Muscle of arm (tissue), 14 donors: ENCODE data around the gene AKR1B1. TPM values are rescaled to one million over a fixed set of nuclear protein-coding genes. Genes with fewer than 3 reads are reported as not detected.
"Not testable (repeated sequence)": the region's sequence is repeated elsewhere in the genome, so short reads cannot be mapped to it uniquely, and the experiment has no call there.

ENCODE experiments used
- DNase-seq: peaks from one replicate; pipeline ENCODE4 v3.0.0-alpha.2; 2013
- long read RNA-seq, 11 donors: transcript quantifications; one replicate each; lab custom pipeline, GENCODE V29; 2026
- polyA plus RNA-seq, 12 donors: library from polyadenylated mRNA; unstranded; fragments of 120-200 nt; gene quantifications; one replicate each; pipeline ENCODE4 v1.2.1, GENCODE V29; 2013; ENCODE audit not compliant: insufficient read length in 12 of 12

AKR1B1 gene
- polyA plus RNA-seq = 100 to 1,000 TPM in 6 of 12 donors, 10 to 100 TPM in 6; 47.8 to 402 (median 102) TPM
- long read RNA-seq, donor 1, transcript AKR1B1-201 (10 exons, 1,409 nt) = major isoform, 18 of 40 reads
- long read RNA-seq, donor 1, partial matches to known transcripts = 22 of 40 reads
- long read RNA-seq, donor 1, other reads (novel, unspliced or antisense) = 0 of 40 reads
- long read RNA-seq, donor 2, transcript AKR1B1-201 (10 exons, 1,409 nt) = major isoform, 65 of 73 reads
- long read RNA-seq, donor 2, partial matches to known transcripts = 5 of 73 reads
- long read RNA-seq, donor 2, other reads (novel, unspliced or antisense) = 0 of 73 reads
- long read RNA-seq, donor 3, transcript AKR1B1-201 (10 exons, 1,409 nt) = major isoform, 26 of 27 reads
- long read RNA-seq, donor 3, partial matches to known transcripts = 0 of 27 reads
- long read RNA-seq, donor 3, other reads (novel, unspliced or antisense) = 0 of 27 reads
- long read RNA-seq, donor 4, transcript AKR1B1-201 (10 exons, 1,409 nt) = major isoform, 19 of 20 reads
- long read RNA-seq, donor 4, partial matches to known transcripts = 0 of 20 reads
- long read RNA-seq, donor 4, other reads (novel, unspliced or antisense) = 0 of 20 reads
- long read RNA-seq, donor 5, transcript AKR1B1-201 (10 exons, 1,409 nt) = major isoform, 83 of 95 reads
- long read RNA-seq, donor 5, partial matches to known transcripts = 7 of 95 reads
- long read RNA-seq, donor 5, other reads (novel, unspliced or antisense) = 0 of 95 reads
- long read RNA-seq, donor 6, transcript AKR1B1-201 (10 exons, 1,409 nt) = major isoform, 36 of 36 reads
- long read RNA-seq, donor 6, partial matches to known transcripts = 0 of 36 reads
- long read RNA-seq, donor 6, other reads (novel, unspliced or antisense) = 0 of 36 reads
- long read RNA-seq, donor 7, transcript AKR1B1-201 (10 exons, 1,409 nt) = major isoform, 27 of 27 reads
- long read RNA-seq, donor 7, partial matches to known transcripts = 0 of 27 reads
- long read RNA-seq, donor 7, other reads (novel, unspliced or antisense) = 0 of 27 reads
- long read RNA-seq, donor 8, transcript AKR1B1-201 (10 exons, 1,409 nt) = major isoform, 60 of 63 reads
- long read RNA-seq, donor 8, partial matches to known transcripts = 0 of 63 reads
- long read RNA-seq, donor 8, other reads (novel, unspliced or antisense) = 0 of 63 reads
- long read RNA-seq, donor 9, transcript AKR1B1-201 (10 exons, 1,409 nt) = major isoform, 27 of 32 reads
- long read RNA-seq, donor 9, partial matches to known transcripts = 5 of 32 reads
- long read RNA-seq, donor 9, other reads (novel, unspliced or antisense) = 0 of 32 reads
- long read RNA-seq, donor 10, transcript AKR1B1-201 (10 exons, 1,409 nt) = major isoform, 44 of 44 reads
- long read RNA-seq, donor 10, partial matches to known transcripts = 0 of 44 reads
- long read RNA-seq, donor 10, other reads (novel, unspliced or antisense) = 0 of 44 reads
- long read RNA-seq, donor 11, transcript AKR1B1-201 (10 exons, 1,409 nt) = major isoform, 64 of 80 reads
- long read RNA-seq, donor 11, partial matches to known transcripts = 13 of 80 reads
- long read RNA-seq, donor 11, other reads (novel, unspliced or antisense) = 0 of 80 reads

- DNase-seq = peak; percentile 94
Measured at GRCh38 chr7:134458806-134459698, at the start of gene AKR1B1. Gene AKR1B1, minus strand, starts transcription at chr7:134459100. Its CDS starts 38 bp downstream, at chr7:134459062.

GRCh38 chr7:134505856-134506255 is 47.0 kb upstream of the AKR1B1 start:
- DNase-seq = no peak

- DNase-seq = no peak
Measured at GRCh38 chr7:134504660-134505164, 45.8 kb upstream of the AKR1B1 start.

- DNase-seq = no peak
Measured at GRCh38 chr7:134502463-134503371, 43.8 kb upstream of the AKR1B1 start.

GRCh38 chr7:134500982-134501381 is 42.1 kb upstream of the AKR1B1 start:
- DNase-seq = no peak

- no peak for DNase-seq
Measured at GRCh38 chr7:134500406-134500805, 41.5 kb upstream of the AKR1B1 start.

- no peak for DNase-seq
Measured at GRCh38 chr7:134495546-134495945, 36.6 kb upstream of the AKR1B1 start.

GRCh38 chr7:134493091-134493490 is 34.2 kb upstream of the AKR1B1 start:
- DNase-seq = no peak

- DNase-seq = not testable (repeated sequence)
Measured at GRCh38 chr7:134487721-134488120, 28.8 kb upstream of the AKR1B1 start.

GRCh38 chr7:134485203-134485602 is 26.3 kb upstream of the AKR1B1 start:
- DNase-seq = no peak

GRCh38 chr7:134483296-134483695 is 24.4 kb upstream of the AKR1B1 start:
- no peak for DNase-seq

GRCh38 chr7:134482858-134483257 is 24.0 kb upstream of the AKR1B1 start:
- DNase-seq = no peak

GRCh38 chr7:134481167-134481566 is 22.3 kb upstream of the AKR1B1 start:
- DNase-seq = no peak

- DNase-seq = no peak
Measured at GRCh38 chr7:134480730-134481129, 21.8 kb upstream of the AKR1B1 start.

GRCh38 chr7:134480202-134480601 is 21.3 kb upstream of the AKR1B1 start:
- no peak for DNase-seq

- no peak for DNase-seq
Measured at GRCh38 chr7:134478707-134479106, 19.8 kb upstream of the AKR1B1 start.

GRCh38 chr7:134477954-134478353 is 19.1 kb upstream of the AKR1B1 start:
- DNase-seq = no peak

GRCh38 chr7:134476044-134476443 is 17.1 kb upstream of the AKR1B1 start:
- no peak for DNase-seq

- no peak for DNase-seq
Measured at GRCh38 chr7:134474828-134475227, 15.9 kb upstream of the AKR1B1 start.
